Measurements from ENCODE around the gene POLR2J3. TPM values are rescaled to one million over a fixed set of nuclear protein-coding genes. Genes with fewer than 3 reads are reported as not detected.
"Not testable (repeated sequence)": the region's sequence is repeated elsewhere in the genome, so short reads cannot be mapped to it uniquely, and the experiment has no call there.

POLR2J3 gene
- total RNA-seq, 1 donor, result 52.0 TPM

- not testable (repeated sequence) for DNase-seq (ENCODE audit: low read depth in 2 of 3, low spot score in 2 of 3)
These were observed 45.2 kb downstream of the POLR2J3 start for GRCh38 chr7:102527182-102527581.

GRCh38 chr7:102524803-102525202 is 47.6 kb downstream of the POLR2J3 start:
- not testable (repeated sequence) for DNase-seq (ENCODE audit: low read depth in 2 of 3, low spot score in 2 of 3)

- DNase-seq (ENCODE audit: low read depth in 2 of 3, low spot score in 2 of 3), result not testable (repeated sequence)
These were observed 51.6 kb downstream of the POLR2J3 start for GRCh38 chr7:102520797-102521196.

GRCh38 chr7:102517550-102518147 is 54.7 kb downstream of the POLR2J3 start, which contains the start of gene RASA4B:
RASA4B (minus strand) TSS chr7:102517777; CDS start chr7:102517710, 67 bp downstream.
- DNase-seq (ENCODE audit: low read depth in 2 of 3, low spot score in 2 of 3), result peak in 1 of 3 donors; percentile 9

Other genes starting within 250 kb of the POLR2J3 start
- not detected for gene SPDYE6, start 216.1 kb downstream of the POLR2J3 start, total RNA-seq
- 19.7 TPM for gene PRKRIP1, start 176.2 kb downstream of the POLR2J3 start, total RNA-seq
- gene ORAI2, start 139.0 kb downstream of the POLR2J3 start, total RNA-seq, result 191 TPM
- gene ALKBH4, start 107.7 kb downstream of the POLR2J3 start, total RNA-seq, result 39.6 TPM
- 27.7 TPM for gene LRWD1, start 107.6 kb downstream of the POLR2J3 start, total RNA-seq
- gene POLR2J, start 93.7 kb downstream of the POLR2J3 start, total RNA-seq, result 46.3 TPM
- gene RASA4B, start 54.8 kb downstream of the POLR2J3 start, total RNA-seq, result 14.8 TPM
- 4.0 TPM for gene UPK3BL2, start 28.9 kb downstream of the POLR2J3 start, total RNA-seq
- gene SPDYE2, start 21.4 kb downstream of the POLR2J3 start, total RNA-seq, result under 0.01 TPM
- gene RASA4, start 44.2 kb upstream of the POLR2J3 start, total RNA-seq, result 35.3 TPM
- gene UPK3BL1, start 70.2 kb upstream of the POLR2J3 start, total RNA-seq, result 0.27 TPM
- gene SPDYE2B, start 77.7 kb upstream of the POLR2J3 start, total RNA-seq, result not detected
- 2.7 TPM for gene POLR2J2, start 99.1 kb upstream of the POLR2J3 start, total RNA-seq
- gene FAM185A, start 176.4 kb upstream of the POLR2J3 start, total RNA-seq, result 17.8 TPM